Stimulated activated CD8-positive, alpha-beta memory T cell treated with anti-CD3 and anti-CD28 coated beads, Interleukin-12 subunit alpha, Interleukin-12 subunit beta, amount 100 ng/mL, for 4 hours (primary cell): ENCODE measurements around the gene KREMEN2.
"Not testable (repeated sequence)": the region's sequence is repeated elsewhere in the genome, so short reads cannot be mapped to it uniquely, and the experiment has no call there.

Source experiments
- DNase-seq: peaks from one replicate; pipeline ENCODE4 v3.0.0-alpha.2; 2020; ENCODE audit warnings: low read depth

The KREMEN2 gene, protein sequence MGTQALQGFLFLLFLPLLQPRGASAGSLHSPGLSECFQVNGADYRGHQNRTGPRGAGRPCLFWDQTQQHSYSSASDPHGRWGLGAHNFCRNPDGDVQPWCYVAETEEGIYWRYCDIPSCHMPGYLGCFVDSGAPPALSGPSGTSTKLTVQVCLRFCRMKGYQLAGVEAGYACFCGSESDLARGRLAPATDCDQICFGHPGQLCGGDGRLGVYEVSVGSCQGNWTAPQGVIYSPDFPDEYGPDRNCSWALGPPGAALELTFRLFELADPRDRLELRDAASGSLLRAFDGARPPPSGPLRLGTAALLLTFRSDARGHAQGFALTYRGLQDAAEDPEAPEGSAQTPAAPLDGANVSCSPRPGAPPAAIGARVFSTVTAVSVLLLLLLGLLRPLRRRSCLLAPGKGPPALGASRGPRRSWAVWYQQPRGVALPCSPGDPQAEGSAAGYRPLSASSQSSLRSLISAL

DNA sequence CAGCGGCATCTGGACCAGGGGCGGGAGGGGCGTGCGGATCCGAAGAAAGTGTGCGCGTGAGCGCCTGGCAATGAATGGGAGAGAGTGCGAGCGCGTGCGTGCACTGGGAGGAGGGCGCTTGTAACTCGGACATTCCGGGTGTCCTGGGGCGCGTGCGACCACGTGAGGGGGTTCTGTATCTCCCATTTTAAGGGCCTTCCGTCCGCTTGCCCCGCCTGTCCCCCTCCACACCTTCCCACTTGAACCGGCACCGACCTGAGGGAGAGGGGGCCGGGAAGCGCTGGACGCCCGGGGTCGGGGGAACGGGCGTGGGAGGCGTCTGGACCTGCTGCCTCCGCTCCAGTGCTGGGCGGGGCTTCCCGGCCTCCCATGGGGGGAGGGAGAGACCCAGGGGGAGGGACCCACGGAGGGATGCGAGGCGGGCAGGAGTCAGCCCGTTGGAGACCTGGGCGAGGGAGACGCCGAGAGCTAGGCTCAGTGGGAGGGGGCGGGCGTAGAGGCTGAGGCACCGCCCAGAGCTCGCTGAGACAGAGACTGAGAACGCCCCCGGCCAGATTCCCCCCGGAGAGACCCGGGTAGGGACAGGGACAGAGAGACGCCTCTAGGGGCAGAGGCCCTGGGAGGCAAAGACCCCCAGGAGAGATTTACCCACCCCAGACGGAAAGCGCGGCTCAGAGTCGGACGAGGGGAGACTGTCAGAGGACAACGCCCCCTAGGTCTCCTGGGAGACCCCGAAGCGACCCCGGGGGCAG lies at the start of gene KREMEN2:
Gene KREMEN2 (plus strand): TSS at position 553 of the 752 bp plus-strand sequence. CDS start 246 bp downstream, outside the sequence.
- no peak for DNase-seq

- no peak for DNase-seq
Measured at GRCh38 chr16:2915196-2915929, 48.7 kb upstream of the KREMEN2 start.

DNA sequence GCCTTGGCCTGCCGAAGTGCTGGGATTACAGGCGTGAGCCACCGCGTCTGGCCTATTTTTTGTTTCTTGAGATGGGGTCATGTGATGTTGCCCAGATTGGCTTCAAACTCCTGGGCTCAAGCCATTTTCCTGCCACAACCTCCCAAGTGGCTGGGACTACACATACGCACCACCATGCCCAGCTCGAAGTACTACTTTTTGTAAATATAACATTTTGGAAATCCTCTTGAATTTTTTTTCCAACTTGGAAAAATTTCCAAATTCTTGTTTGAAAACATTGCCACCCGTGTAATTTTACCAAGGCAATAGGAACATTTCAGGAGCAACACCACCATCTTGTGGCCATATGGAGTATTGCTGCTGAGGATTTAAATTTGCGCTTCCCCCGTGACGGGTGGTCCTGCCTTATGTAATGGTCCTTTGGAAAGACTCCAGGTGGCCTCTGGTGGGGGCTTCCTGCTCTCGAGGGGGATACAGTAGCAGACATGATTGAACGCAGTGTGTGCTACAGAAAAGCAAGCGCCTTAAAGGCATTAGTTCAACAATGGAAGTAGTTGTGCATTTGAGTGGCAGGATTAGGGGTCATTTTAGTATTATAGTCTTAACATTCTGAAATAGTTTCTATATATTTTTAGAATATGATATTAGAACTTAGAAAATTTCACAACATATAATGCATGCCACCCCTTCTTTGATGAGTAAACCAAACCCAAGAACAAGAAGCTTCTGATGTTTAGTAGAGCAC lies 44.4 kb upstream of the KREMEN2 start:
- no peak for DNase-seq

DNA sequence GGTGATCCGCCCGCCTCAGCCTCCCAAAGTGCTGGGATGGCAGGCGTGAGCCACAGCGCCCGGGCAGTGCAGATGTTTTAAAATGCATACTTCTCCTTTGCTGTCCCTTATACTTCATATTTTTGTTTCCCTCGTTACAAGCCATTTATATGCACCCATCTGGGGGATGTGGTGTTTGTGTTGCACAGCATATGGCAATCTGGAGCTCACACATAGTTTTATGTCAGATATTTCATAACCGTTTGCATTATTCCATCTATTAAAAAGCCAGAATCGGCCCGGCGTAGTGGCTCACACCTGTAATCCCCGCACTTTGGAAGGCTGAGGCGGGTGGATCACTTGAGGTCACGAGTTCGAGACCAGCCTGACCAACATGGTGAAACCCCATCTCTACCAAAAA lies 40.6 kb upstream of the KREMEN2 start:
- DNase-seq, result no peak

DNA sequence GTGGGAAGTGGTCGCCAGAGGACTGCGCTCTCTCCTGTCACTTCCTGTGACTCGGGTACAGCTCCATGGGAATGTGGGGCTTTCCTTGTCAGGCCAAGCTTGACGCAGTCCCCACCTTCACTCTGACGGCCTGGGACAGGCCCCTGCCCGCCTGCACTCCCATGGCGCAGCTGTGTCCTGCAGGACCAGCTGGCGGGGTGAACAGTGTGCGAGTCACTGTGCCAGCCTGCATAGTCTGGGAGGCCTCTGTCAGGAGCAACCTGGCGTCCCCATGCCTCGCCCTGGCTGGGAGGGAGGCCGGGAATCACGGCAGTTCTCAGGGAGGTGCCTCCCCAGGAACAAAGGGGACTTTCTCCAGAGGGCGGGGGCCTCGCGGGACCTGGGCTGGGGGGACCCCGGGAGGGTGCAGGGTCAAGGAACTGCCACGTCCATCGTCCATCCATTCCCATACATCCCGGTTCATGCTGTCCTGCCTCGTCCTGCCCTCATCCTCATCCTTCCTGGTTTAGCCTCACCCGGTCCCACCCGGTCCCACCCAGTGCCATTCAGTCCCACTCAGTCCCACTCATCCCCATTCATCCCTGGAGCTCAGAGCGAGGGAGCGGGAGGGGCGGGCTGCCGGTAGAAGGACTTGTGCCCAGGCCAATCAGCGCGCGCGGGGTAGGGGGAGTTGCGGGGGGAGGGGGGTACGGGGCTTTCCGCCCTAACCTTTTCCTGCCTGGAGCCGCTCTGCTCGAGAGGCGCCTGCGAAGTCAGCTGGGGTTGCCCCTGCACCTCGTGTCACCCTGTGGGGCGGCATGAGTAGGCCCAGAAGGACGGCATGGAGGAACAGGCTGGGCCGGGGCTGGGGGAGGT lies 38.9 kb upstream of the KREMEN2 start:
- DNase-seq, result no peak

DNA sequence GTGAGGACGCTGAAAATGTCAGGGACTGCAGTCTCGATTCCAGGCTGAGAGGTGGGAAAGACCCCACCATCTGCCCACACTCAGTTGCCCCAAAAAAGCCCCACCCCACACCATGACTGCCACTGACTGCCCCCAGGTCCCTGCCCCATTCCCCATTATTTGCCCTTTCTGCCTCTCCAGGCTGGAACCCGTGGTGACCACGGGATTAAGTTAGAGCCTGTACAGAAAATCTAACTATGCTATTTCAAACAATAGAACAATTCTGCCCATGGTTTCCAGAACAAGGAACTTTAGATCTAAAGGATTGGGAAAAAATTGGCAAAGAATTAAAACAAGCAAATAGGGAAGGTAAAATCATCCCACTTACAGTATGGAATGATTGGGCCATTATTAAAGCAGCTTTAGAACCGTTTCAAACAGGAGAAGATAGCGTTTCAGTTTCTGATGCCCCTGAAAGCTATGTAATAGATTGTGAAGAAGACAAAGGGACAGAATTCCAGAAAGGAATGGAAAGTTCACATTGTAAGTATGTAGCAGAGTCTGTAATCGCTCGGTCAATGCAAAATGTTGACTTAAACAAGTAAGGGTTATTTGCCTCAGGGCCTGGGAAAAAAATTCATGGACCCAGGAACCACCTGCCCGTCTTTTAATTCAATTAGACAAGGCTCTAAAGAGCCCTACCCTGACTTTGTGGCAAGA lies 38.0 kb upstream of the KREMEN2 start:
- no peak for DNase-seq

GRCh38 chr16:2926650-2926999 lies 37.5 kb upstream of the KREMEN2 start:
- DNase-seq, result no peak

DNA sequence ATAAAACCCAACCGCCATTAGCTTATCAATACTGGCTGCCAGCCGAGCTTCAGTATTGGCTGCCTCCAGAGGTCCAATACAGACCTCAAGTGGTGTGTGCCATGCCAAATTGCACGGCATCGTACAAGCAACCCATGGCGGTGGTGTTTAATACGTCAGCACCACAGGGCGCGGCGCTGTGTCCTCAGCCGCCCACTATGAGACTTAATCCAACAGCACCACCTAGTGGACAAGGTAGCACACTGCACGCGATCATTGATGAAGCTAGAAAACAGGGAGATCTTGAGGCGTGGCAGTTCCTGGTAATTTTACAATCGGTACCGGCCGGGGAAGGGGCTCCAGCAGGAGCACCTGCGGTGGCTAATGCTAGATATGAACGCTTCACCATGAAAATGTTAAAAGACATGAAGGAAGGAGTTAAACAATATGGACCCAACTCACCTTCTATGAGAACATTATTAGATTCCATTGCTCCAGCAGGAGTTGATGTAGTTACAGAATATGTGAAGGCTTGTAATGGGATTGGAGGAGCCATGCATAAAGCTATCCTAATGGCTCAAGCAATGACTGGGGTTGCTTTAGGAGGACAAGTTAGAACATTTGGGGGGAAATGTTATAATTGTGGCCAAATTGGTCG lies 36.9 kb upstream of the KREMEN2 start:
- DNase-seq, result peak; percentile 67

- DNase-seq, result not testable (repeated sequence)
Measured at GRCh38 chr16:2928151-2928550, 35.9 kb upstream of the KREMEN2 start.

- DNase-seq, result no peak
Measured at GRCh38 chr16:2928796-2929195, 35.3 kb upstream of the KREMEN2 start.

GRCh38 chr16:2929693-2930092 lies 34.4 kb upstream of the KREMEN2 start:
- DNase-seq, result no peak

DNA sequence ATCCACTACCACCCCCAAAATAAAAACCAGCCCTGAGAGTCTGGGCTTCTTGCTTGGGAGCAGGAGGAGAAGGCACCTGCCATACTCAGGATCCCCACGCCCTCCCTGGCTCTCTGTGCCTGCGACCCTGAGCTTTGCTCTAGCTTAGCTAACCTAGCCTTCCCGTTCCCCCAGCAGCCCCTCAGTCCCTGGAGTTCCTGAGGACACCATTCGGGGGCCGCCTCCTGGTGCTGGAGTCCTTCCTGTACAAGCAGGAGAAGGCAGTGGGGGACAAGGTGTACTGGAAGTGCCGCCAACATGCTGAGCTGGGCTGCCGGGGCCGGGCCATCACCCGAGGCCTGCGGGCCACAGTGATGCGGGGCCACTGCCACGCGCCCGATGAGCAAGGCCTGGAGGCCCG lies 33.8 kb upstream of the KREMEN2 start:
- no peak for DNase-seq

DNA sequence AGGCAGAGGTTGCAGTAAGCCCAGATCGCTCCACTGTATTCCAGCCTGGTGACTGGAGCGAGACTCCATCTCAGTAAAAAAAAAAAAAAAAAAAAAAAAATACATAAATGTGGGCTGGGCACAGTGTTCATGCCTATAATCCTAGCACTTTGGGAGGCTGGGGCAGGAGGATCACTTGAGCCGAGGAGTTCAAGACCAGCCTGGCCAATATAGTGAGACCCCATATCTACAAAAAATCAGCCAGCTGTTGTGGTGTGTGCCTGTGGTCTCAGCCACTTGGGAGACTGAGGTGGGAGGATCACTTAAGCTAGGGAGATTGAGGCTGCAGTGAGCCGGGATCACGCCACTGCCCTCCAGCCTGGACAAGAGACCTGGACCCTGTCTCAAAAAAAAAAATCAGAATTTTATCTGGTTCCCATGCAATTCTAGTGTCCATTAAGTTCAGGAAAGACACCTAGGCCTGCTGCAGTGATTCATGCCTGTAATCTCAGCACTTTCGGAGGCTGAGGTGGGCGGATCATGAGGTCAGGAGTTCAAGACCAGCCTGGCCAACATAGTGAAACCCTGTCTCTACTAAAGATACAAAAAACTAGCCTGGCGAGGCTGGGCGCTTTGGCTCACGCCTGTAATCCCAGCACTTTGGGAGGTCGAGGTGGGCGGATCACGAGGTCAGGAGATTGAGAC lies 32.7 kb upstream of the KREMEN2 start:
- not testable (repeated sequence) for DNase-seq

DNA sequence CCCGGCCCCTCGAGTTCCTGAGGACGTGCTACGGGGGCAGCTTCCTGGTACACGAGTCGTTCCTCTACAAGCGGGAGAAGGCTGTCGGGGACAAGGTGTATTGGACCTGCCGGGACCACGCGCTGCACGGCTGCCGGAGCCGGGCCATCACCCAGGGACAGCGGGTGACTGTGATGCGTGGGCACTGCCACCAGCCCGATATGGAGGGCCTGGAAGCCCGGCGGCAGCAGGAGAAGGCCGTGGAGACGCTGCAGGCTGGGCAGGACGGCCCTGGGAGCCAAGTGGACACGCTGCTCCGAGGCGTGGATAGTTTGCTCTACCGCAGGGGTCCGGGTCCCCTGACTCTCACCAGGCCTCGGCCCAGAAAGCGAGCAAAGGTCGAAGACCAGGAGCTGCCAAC lies 30.9 kb upstream of the KREMEN2 start:
- no peak for DNase-seq

DNA sequence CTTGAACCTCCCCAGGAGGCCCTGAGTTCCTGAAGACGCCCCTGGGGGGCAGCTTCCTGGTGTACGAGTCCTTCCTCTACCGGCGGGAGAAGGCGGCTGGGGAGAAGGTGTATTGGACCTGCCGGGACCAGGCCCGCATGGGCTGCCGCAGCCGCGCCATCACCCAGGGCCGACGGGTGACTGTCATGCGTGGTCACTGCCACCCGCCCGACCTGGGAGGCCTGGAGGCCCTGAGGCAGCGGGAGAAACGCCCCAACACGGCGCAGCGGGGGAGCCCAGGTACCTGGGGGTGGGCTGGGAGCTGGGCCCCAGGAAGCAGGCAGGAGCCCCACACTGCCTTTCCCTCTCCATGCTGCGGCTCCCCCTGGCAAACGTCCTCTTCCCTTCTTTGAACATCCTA lies 30.4 kb upstream of the KREMEN2 start:
- no peak for DNase-seq

GRCh38 chr16:2934450-2934849 lies 29.6 kb upstream of the KREMEN2 start:
- no peak for DNase-seq

DNA sequence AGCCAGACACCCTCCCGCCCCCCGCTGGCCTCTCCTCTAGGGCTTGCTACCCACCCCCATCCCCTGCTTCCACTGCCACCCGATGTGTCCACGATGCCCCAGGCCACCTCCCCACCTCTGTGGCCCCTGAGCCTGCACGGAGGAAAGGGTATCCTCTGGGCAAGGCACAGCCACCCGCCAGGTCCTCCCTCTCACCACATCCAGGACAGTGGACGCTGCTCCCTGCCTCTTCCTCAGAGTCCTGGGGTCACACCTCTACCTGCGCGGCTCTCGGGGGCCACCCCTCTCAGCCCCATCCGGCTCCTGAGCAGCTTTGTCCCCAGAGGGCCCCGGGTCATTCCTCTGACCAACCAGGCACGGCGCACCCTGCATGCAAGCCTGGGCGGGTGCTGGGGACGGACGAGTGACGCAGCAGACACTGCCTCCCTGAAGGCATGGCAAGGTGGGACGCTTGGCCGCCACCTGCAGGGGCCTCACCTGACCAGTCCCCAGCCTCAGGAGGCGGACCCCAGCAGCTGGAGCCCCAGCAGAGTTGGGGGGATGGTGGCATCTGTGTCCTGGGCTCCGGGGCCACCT lies 27.6 kb upstream of the KREMEN2 start:
- DNase-seq, result no peak

DNA sequence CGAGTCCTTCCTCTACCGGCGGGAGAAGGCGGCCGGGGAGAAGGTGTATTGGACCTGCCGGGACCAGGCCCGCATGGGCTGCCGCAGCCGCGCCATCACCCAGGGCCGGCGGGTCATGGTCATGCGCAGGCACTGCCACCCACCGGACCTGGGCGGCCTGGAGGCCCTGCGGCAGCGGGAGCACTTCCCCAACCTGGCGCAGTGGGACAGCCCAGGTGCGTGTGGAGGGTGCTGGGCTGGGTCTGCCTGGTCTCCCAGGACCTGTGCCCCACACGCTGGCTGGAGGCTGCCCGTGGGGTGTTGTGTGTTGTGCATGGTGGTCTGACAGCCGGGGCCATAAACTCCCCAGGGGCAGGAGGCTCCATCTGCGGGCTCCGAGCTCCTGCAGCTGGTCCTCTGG lies 26.9 kb upstream of the KREMEN2 start:
- no peak for DNase-seq

DNA sequence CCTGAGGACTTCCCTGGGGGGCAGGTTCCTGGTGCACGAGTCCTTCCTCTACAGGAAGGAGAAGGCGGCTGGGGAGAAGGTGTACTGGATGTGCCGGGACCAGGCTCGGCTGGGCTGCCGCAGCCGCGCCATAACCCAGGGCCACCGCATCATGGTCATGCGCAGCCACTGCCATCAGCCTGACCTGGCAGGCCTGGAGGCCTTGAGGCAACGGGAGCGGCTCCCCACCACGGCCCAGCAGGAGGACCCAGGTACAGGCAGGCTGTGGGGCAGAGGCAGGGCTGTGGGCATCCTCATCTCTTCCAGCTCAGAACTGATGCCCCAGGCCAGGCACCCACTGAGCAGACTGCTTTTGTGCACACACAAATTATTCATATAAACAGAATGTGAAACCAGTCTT lies 25.9 kb upstream of the KREMEN2 start:
- DNase-seq, result no peak
